NCI-H146 (cell line): Measurements from ENCODE around the gene TBC1D25.

ENCODE experiments used
- DNase-seq: peaks from one replicate; lab custom pipeline; 2025; lab: John Stamatoyannopoulos, UW

TBC1D25 gene

DNA sequence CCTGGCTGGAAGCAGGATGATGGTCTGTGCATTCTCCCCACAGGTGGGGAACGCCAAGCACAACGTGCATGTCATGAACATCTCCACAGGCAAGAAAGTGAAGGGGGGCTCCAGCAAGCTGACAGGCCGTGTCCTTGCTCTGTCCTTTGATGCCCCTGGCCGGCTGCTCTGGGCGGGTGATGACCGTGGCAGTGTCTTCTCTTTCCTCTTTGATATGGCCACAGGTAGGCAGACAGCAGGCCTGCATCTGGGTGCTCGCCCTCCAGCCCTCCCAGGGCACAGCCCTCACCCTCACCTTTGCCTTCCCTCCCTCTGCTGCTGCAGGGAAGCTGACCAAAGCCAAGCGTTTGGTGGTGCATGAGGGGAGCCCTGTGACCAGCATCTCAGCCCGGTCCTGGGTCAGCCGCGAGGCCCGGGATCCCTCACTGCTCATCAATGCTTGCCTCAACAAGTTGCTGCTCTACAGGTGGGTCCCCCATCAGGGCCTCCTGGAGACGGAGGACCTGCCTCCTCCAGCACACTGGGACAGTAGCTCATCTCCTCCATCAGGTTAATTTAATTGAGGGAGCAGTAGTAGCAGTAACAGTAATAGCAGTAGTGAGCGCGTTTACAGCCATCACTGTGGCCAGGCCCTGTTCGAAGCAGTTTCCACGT is 62.4 kb downstream of the TBC1D25 start:
- no peak for DNase-seq

DNA sequence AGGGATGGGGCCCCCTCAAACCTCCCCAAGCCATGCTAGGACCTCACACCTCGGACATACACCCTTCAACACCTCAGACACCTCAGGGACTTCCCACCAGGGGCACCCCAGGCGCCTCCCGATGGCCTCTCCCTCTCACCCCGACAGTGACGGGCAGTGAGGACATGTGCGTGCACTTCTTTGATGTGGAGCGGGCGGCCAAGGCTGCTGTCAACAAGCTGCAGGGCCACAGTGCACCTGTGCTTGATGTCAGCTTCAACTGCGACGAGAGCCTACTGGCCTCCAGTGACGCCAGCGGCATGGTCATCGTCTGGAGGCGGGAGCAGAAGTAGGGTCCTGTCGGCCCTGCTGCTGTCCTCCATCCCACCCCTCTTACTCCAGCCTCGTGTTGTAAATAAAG is 65.2 kb downstream of the TBC1D25 start:
- no peak for DNase-seq

DNA sequence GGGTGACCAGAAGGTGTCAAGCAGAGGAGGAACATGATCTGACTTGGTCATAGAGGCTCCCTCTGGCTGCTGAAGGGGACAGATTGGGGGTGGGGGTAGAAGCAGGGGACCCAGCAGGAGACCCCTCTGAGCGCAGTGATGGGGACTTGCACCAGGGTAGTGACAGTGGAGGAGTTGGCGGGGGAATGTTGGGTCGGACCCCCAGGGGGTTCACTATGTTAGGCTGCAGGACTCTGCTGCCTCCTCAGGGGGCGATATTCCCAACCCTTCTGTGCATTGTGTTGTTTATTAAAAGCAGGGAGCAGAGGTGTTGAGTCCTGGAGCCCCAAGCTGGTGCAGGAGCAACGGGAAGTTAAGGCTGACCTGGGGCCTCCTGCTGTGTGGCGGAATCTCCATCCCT is 66.6 kb downstream of the TBC1D25 start:
- DNase-seq: no peak

DNA sequence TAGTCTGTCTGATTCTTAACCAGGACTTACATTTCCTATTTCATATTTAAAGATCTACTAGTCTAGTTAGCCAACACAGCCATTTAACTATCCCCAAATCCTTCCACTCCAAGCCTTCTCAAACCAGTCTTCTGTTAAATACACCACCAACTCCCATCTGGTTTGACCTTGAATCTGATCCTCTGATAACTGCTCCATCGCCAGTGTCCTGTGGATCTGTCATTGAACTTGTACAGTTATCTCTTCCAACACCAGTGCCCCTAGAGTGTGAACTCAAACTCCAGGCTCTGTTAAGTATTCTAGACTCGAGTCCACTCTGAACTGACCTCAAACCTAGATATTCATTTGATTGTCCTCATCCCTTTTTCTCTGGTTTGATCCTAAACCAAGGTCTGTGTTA is 72.2 kb downstream of the TBC1D25 start:
- no peak for DNase-seq
